Stimulated activated CD4-positive, alpha-beta T cell treated with anti-CD3 and anti-CD28 coated beads, TNF-alpha, amount 100 ng/mL, for 1 hour (primary cell): ENCODE measurements around the gene SANBR.

Source experiments
- DNase-seq, 3 donors: peaks; one replicate each; pipeline ENCODE4 v3.0.0-alpha.2; 2020; ENCODE audit warnings: low read depth in 3 of 3, low spot score in 1 of 3

Gene SANBR

DNA sequence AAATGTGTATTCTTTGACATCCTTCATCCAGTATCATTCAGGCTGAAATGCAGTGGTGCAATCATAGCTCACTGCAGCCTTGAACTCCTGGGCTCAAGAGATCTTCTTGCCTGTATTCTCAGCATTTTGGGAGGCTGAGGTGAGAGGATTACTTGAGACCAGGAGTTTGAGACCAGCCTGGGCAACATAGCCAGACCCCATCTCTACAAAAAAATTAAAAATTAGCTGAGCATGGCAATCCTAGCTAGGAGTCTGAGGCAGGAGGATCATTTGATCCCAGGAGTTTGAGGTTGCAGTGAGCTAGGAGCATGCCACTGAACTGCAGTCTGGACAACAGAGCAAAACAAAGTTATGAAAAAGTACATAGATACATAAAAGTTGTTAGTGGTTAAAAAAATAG, 24.1 kb downstream of the SANBR start:
- no peak for DNase-seq

DNA sequence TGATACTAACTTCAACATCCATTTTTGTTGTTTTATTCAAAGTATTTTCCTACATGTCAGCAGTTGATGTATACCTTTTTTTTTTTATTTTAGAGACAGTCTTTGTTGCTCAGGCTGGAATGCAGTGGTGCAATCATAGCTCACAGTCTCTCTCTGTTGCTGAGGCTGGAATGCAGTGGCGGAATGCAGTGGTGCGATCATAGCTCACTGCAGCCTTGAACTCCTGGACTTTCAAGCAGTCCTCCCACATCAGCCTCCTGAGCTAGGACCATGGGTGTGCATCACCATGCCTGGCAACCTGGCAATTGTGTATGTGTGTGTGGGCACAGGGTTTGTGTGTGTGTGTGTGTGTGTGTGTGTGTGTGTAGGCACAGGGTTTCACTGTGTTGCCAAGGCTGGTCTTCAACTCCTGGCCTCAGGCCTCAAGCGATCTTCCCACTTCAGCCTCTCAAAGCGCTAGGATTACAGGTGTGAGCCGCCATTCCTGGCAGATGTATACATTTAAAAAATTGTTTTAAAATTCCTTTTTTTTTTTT, 24.8 kb downstream of the SANBR start:
- DNase-seq, result no peak

DNA sequence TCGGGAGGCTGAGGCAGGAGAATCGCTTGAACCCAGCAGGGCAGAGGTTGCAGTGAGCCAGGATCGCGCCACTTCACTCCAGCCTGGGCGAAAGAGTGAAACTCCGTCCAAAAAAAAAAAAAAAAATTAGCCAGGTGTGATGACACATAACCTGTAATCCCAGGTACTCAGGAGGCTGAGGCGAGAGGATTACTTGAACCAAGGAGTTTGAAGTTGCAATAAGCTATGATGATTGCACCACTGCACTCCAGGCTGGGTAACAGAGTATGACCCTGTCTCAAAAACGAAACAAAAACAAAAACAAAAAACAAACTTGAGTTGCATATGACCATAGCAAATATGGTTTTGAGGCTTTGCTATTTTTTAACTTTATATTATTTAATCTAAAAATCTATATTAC, 25.8 kb downstream of the SANBR start:
- no peak for DNase-seq

DNA sequence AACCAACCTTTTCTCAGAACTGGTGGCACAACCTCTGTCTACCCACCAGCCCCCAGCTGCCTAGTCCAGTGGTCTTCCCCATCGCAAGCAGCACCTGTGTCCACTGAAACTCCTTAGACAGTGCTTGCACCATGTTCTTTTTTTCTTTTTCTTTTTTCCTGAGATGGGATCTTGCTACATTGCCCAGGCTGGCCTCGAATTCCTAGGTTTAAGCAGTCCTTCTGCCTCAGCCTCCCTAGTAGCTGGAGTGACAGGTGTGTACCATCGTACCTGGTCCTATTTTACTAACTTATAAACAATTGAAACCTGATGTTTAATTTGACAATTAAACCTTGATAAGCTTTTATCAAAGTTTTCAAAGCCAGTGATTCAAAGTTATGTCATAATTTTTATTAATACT, 30.8 kb downstream of the SANBR start:
- no peak for DNase-seq

DNA sequence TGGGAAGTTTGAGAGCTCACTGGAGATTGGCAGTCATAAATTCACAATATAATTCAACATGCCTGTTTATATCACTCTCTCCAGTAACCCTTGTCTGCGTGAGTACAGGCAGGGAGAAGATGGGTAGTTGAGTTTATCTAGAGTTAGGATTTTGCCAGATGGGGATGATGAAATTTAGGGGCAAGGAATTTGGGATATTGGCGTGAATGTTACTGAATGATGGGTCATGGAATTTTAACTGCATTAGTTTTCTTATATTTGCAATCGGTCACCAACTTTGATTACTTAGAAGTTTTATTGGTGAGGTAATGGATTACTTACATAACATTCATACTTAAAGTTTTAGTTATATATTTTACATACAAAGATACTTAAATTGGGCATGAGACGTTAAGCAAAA, 35.1 kb downstream of the SANBR start:
- no peak for DNase-seq

DNA sequence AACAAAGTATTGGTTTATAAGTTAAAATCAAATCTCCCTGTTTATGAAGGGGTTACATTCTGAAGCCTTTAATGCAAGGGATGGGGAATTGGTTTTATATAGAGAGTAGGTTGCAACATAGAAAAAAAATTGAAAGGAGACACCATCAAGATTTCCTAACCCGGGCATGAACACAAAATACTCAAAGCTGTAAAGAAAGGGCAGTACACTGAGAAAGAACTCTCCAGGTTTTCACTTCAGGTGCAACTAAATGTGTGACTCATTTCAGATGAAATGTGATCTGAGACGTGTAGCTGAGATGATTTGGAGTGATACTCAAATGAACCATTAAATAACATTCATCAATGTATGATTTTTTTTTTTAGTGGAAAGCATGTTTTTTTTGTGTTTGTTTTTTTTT, 43.6 kb downstream of the SANBR start:
- no peak for DNase-seq

DNA sequence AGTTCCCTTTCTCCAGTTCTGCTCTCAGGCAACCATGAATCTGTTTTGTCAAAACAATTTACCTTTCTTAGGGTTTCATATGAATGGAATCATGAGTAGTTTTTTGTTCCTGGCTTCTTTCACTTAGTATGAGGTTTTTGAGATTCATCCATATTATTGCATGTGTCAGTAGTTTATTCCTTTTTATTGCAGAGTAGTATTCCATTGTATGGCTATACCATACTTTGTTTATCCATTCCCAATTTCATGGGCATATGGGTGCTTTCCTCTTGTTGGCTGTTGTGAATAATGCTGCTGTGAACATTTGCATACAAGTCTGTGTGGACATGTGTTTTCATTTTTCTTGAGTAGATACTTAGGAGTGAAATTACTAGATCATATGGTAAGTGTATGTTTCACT, 46.0 kb downstream of the SANBR start:
- DNase-seq, result no peak

DNA sequence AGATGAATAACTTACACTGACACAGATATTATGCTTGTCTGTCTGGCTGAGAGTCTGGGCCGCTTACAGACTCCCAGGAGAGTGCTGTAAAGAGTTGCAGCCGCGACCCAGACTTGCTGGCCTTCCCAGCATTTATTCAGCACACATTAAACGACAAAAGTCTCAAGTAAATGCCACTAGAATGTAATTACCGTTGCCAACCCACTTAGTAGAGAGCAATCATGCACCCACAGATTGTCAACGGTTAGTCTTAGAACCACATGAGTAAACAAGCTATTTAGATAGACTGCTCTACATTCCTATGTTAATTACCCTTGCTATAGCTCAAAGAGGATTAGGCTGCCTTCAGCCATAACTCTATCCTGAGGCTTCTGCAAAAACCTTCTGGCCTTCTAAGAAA, 48.5 kb downstream of the SANBR start:
- DNase-seq, result no peak
